GM21528 (cell line): ENCODE measurements around the gene TBC1D10A.
A peak's percentile ranks its signal among the peaks of the same experiment; 100 is the strongest.

Source experiments
- ATAC-seq: cut with Tn5 transposase; IDR thresholded peaks from one replicate; pipeline ENCODE4 v1.9.1; 2021; ENCODE audit warnings: mild to moderate bottlenecking, moderate library complexity; ENCODE audit not compliant: unreplicated experiment, low FRiP score

TBC1D10A gene

GRCh38 chr22:30324014-30324730 lies 2.6 kb downstream of the TBC1D10A start:
- no peak for ATAC-seq

GRCh38 chr22:30323246-30323645 lies 3.5 kb downstream of the TBC1D10A start:
- no peak for ATAC-seq

- no peak for ATAC-seq
These were observed 5.3 kb downstream of the TBC1D10A start for GRCh38 chr22:30321461-30321860.

GRCh38 chr22:30320021-30320556 lies 6.7 kb downstream of the TBC1D10A start:
- no peak for ATAC-seq

- ATAC-seq, result no peak
These were observed 7.8 kb downstream of the TBC1D10A start for GRCh38 chr22:30318799-30319419.

GRCh38 chr22:30317778-30318177 lies 9.0 kb downstream of the TBC1D10A start:
- no peak for ATAC-seq

- no peak for ATAC-seq
These were observed 10.7 kb downstream of the TBC1D10A start for GRCh38 chr22:30315962-30316576.

- no peak for ATAC-seq
These were observed 11.8 kb downstream of the TBC1D10A start for GRCh38 chr22:30314915-30315314.

- no peak for ATAC-seq
These were observed 13.0 kb downstream of the TBC1D10A start for GRCh38 chr22:30313527-30314363.

- ATAC-seq, result no peak
These were observed 14.7 kb downstream of the TBC1D10A start for GRCh38 chr22:30312053-30312452.

GRCh38 chr22:30310881-30311771 lies 15.6 kb downstream of the TBC1D10A start:
- no peak for ATAC-seq

- ATAC-seq, result peak; percentile 40
These were observed 16.6 kb downstream of the TBC1D10A start for GRCh38 chr22:30309951-30310741.

GRCh38 chr22:30308518-30309230 lies 18.1 kb downstream of the TBC1D10A start:
- ATAC-seq, result no peak

- no peak for ATAC-seq
These were observed 18.6 kb downstream of the TBC1D10A start for GRCh38 chr22:30308093-30308492.

- ATAC-seq, result no peak
These were observed 19.6 kb downstream of the TBC1D10A start for GRCh38 chr22:30307041-30307574.

- ATAC-seq, result no peak
These were observed 20.1 kb downstream of the TBC1D10A start for GRCh38 chr22:30306627-30307011.

- ATAC-seq, result no peak
These were observed 20.7 kb downstream of the TBC1D10A start for GRCh38 chr22:30305906-30306626.
